ENCODE results near the gene IGFBP2. TPM values are rescaled to one million over a fixed set of nuclear protein-coding genes. Genes with fewer than 3 reads are reported as not detected.

The IGFBP2 gene
- total and polyA plus RNA-seq, 2 of the 13 experiments (the other 11 are each of a cell fraction or from before 2014, with no cell fraction given) = 2.0 to 5.8 TPM

GRCh38 chr2:216661639-216662375, 28.6 kb downstream of the IGFBP2 start (continued):
- TF ChIP-seq STAT6 (CRISPR knock-in tag; IDR thresholded peaks at IDR 0.05; ENCODE audit: borderline replicate concordance) = no peak
- no peak; the same call in 1 of the 2 replicates for TF ChIP-seq TFDP1 (CRISPR knock-in tag; IDR thresholded peaks at IDR 0.05; ENCODE audit: borderline replicate concordance)
- no peak for TF ChIP-seq ZNF256 (CRISPR knock-in tag; conservative IDR thresholded peaks at IDR 0.05)
- no peak for TF ChIP-seq SIN3A (IDR thresholded peaks at IDR 0.05; ENCODE audit: borderline replicate concordance, low read depth, low read length)
- no peak for TF ChIP-seq CCDC6 (CRISPR knock-in tag; IDR thresholded peaks at IDR 0.05)
- TF ChIP-seq GABPA (IDR thresholded peaks at IDR 0.05; ENCODE audit: low read depth, low read length) = no peak
- TF ChIP-seq GABPA (CRISPR knock-in tag; IDR thresholded peaks at IDR 0.05; ENCODE audit: low read depth) = no peak
- no peak for TF ChIP-seq GATAD1 (CRISPR knock-in tag; IDR thresholded peaks at IDR 0.05)
- TF ChIP-seq MAFK (conservative IDR thresholded peaks at IDR 0.05 in 1 of 2, IDR thresholded peaks at IDR 0.05 in 1 of 2; ENCODE audit: low read length in 2 of 2) = 0 out of 4 replicates have a peak, but pooled peaks have one; percentile 11 to 39
- no peak for TF ChIP-seq NBN (conservative IDR thresholded peaks at IDR 0.05)
- TF ChIP-seq CBX5 (CRISPR knock-in tag; IDR thresholded peaks at IDR 0.05; ENCODE audit: borderline replicate concordance) = no peak
- TF ChIP-seq BRCA1 (CRISPR knock-in tag; IDR thresholded peaks at IDR 0.05) = no peak
- TF ChIP-seq SP4 (CRISPR knock-in tag; IDR thresholded peaks at IDR 0.05) = no peak
- TF ChIP-seq TFAP4 (IDR thresholded peaks at IDR 0.05; ENCODE audit: borderline replicate concordance, low read depth) = no peak
- peak; percentile 77 for TF ChIP-seq CTCF (CRISPR knock-in tag; IDR thresholded peaks at IDR 0.05)
- TF ChIP-seq ZBTB42 (CRISPR knock-in tag; IDR thresholded peaks at IDR 0.05) = no peak
- no peak for TF ChIP-seq ATF4 (CRISPR knock-in tag; IDR thresholded peaks at IDR 0.05)
- no peak for TF ChIP-seq SRF (IDR thresholded peaks at IDR 0.05; ENCODE audit: low read depth, low read length)
- no peak for TF ChIP-seq SCMH1 (CRISPR knock-in tag; IDR thresholded peaks at IDR 0.05; ENCODE audit: borderline replicate concordance)
- peak; percentile 90; the same call in 1 of the 2 replicates for TF ChIP-seq ZNF572 (CRISPR knock-in tag; IDR thresholded peaks at IDR 0.05)
- TF ChIP-seq ZNF432 (CRISPR knock-in tag; IDR thresholded peaks at IDR 0.05; ENCODE audit: borderline replicate concordance) = no peak
